ENCODE results near the gene KIF1A.

DNA sequence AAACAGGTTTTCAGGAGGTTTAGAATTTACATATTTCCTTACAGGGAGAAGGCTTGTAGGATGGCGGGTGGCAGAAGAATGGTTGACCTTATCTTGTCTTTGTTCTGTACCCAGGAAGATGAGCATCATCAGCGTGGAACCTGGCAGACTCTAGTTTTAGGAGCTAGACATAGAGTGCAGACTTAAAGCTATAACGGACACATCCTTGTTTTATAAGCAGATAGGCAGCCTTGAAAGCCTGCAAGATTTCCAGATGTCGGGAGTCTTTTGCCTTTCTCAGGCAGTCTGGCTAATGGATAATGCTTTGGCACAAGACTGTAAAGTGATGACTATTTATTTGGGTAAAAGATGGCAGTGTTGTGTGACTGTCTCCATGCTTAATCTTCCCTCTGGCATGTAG lies 149.1 kb downstream of the KIF1A start:
- TF ChIP-seq RAD21 (CRISPR knock-in tag; IDR thresholded peaks at IDR 0.05) = no peak
- TF ChIP-seq, protein P1, sequence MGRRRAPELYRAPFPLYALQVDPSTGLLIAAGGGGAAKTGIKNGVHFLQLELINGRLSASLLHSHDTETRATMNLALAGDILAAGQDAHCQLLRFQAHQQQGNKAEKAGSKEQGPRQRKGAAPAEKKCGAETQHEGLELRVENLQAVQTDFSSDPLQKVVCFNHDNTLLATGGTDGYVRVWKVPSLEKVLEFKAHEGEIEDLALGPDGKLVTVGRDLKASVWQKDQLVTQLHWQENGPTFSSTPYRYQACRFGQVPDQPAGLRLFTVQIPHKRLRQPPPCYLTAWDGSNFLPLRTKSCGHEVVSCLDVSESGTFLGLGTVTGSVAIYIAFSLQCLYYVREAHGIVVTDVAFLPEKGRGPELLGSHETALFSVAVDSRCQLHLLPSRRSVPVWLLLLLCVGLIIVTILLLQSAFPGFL (CRISPR knock-in tag; IDR thresholded peaks at IDR 0.05) = no peak
- TF ChIP-seq POLR2AphosphoS5 (IDR thresholded peaks at IDR 0.05; ENCODE audit: low read depth, low read length) = no peak
- TF ChIP-seq, protein P2, sequence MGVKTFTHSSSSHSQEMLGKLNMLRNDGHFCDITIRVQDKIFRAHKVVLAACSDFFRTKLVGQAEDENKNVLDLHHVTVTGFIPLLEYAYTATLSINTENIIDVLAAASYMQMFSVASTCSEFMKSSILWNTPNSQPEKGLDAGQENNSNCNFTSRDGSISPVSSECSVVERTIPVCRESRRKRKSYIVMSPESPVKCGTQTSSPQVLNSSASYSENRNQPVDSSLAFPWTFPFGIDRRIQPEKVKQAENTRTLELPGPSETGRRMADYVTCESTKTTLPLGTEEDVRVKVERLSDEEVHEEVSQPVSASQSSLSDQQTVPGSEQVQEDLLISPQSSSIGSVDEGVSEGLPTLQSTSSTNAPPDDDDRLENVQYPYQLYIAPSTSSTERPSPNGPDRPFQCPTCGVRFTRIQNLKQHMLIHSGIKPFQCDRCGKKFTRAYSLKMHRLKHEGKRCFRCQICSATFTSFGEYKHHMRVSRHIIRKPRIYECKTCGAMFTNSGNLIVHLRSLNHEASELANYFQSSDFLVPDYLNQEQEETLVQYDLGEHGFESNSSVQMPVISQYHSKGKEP (CRISPR knock-in tag; IDR thresholded peaks at IDR 0.05) = no peak
- no peak for TF ChIP-seq ZNF431 (CRISPR knock-in tag; IDR thresholded peaks at IDR 0.05; ENCODE audit: borderline replicate concordance, low read depth)
- TF ChIP-seq CREM (IDR thresholded peaks at IDR 0.05) = no peak
- TF ChIP-seq CREM (CRISPR knock-in tag; IDR thresholded peaks at IDR 0.05) = no peak
